ENCODE data around the gene MID2.

DNA sequence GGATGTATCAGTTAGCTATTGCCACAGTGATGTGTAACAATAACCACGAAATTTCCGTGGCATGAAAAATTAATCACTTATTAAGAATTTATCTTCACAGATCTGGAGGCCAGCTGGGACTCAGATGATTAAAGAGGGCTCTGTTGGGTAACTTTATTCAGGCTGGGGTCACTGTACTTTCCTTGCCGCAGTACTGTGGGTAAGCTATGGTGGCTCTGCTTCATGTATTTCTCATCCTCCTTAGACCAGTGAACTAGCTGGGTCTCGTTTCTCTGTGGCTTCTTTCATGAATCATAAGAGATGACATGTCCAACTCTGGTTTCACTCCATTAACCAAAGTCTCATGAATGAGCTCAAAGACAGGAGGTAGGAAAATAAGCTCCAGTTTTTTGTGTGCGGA is 143.0 kb downstream of the MID2 start:
- TF ChIP-seq, protein P1, sequence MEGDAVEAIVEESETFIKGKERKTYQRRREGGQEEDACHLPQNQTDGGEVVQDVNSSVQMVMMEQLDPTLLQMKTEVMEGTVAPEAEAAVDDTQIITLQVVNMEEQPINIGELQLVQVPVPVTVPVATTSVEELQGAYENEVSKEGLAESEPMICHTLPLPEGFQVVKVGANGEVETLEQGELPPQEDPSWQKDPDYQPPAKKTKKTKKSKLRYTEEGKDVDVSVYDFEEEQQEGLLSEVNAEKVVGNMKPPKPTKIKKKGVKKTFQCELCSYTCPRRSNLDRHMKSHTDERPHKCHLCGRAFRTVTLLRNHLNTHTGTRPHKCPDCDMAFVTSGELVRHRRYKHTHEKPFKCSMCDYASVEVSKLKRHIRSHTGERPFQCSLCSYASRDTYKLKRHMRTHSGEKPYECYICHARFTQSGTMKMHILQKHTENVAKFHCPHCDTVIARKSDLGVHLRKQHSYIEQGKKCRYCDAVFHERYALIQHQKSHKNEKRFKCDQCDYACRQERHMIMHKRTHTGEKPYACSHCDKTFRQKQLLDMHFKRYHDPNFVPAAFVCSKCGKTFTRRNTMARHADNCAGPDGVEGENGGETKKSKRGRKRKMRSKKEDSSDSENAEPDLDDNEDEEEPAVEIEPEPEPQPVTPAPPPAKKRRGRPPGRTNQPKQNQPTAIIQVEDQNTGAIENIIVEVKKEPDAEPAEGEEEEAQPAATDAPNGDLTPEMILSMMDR (conservative IDR thresholded peaks at IDR 0.05 in 1 of 2, IDR thresholded peaks at IDR 0.05 in 1 of 2; ENCODE audit: low read depth in 1 of 2, low read length in 2 of 2): no peak
- no peak for TF ChIP-seq EZH2 (IDR thresholded peaks at IDR 0.05; ENCODE audit: low read length, missing control alignments)

All from fibroblast of lung (primary cell).